Measurements from ENCODE around the gene YPEL3. TPM values are rescaled to one million over a fixed set of nuclear protein-coding genes. Genes with fewer than 3 reads are reported as not detected.
"Not testable (repeated sequence)": the region's sequence is repeated elsewhere in the genome, so short reads cannot be mapped to it uniquely, and the experiment has no call there.

YPEL3 gene
- total RNA-seq, 3 donors from 2014 or later: 106 to 143 (median 114) TPM

GRCh38 chr16:30132591-30132990 lies 36.6 kb upstream of the YPEL3 start:
- Histone ChIP-seq H3K4me3 (no peak overlapping the region), H3K27me3 (no peaks in the 10 kb centered on the region), H3K4me1 (no peaks in the 10 kb centered on the region), H3K36me3 (no peaks in the 10 kb centered on the region), H3K9me3 (no peaks in the 10 kb centered on the region), H3K27ac (no peak overlapping the region)
- TF ChIP-seq CTCF (IDR thresholded peaks at IDR 0.05): no peak
- no peak for TF ChIP-seq POLR2AphosphoS5 (IDR thresholded peaks at IDR 0.05)
- intact Hi-C loops (cut with DNase I; ENCODE audit: low total_unique reads): no loop called here
- no peak for DNase-seq (ENCODE audit: low spot score in 2 of 2)

- DNase-seq (ENCODE audit: low spot score in 2 of 2): no peak
- H3K36me3 ChIP-seq: no peaks in the 10 kb centered on the region
- no peak for TF ChIP-seq POLR2AphosphoS5 (IDR thresholded peaks at IDR 0.05)
- no peak for TF ChIP-seq CTCF (IDR thresholded peaks at IDR 0.05)
- TF ChIP-seq POLR2A (IDR thresholded peaks at IDR 0.05): no peak
- H3K27ac ChIP-seq: no peak overlapping the region
- H3K9me3 ChIP-seq: no peaks in the 10 kb centered on the region
- H3K4me3 ChIP-seq: no peak overlapping the region
- no peaks in the 10 kb centered on the region for H3K4me1 ChIP-seq
- H3K27me3 ChIP-seq: no peaks in the 10 kb centered on the region
- intact Hi-C loops (cut with DNase I; ENCODE audit: low total_unique reads): no loop called here
Measured at GRCh38 chr16:30131869-30132475, 36.0 kb upstream of the YPEL3 start.

- intact Hi-C loops (cut with DNase I; ENCODE audit: low total_unique reads): no loop called here
- Histone ChIP-seq H3K4me3 (no peak overlapping the region), H3K27ac (no peak overlapping the region), H3K4me1 (no peaks in the 10 kb centered on the region), H3K36me3 (no peaks in the 10 kb centered on the region), H3K27me3 (no peaks in the 10 kb centered on the region), H3K9me3 (no peaks in the 10 kb centered on the region)
- TF ChIP-seq POLR2A (IDR thresholded peaks at IDR 0.05): no peak
- no peak for TF ChIP-seq POLR2AphosphoS5 (IDR thresholded peaks at IDR 0.05)
- no peak for TF ChIP-seq CTCF (IDR thresholded peaks at IDR 0.05)
- no peak for DNase-seq (ENCODE audit: low spot score in 2 of 2)
Measured at GRCh38 chr16:30127993-30128392, 32.0 kb upstream of the YPEL3 start.

GRCh38 chr16:30125690-30126089 lies 29.7 kb upstream of the YPEL3 start:
- H3K4me3 ChIP-seq; intact Hi-C loops (cut with DNase I; ENCODE audit: low total_unique reads); H3K27me3 ChIP-seq; H3K36me3 ChIP-seq; H3K27ac ChIP-seq; H3K9me3 ChIP-seq; DNase-seq (ENCODE audit: low spot score in 2 of 2); H3K4me1 ChIP-seq: not testable (repeated sequence)

GRCh38 chr16:30124985-30125379 lies 29.0 kb upstream of the YPEL3 start:
- intact Hi-C loops (cut with DNase I; ENCODE audit: low total_unique reads): no loop called here
- TF ChIP-seq CTCF (IDR thresholded peaks at IDR 0.05): no peak
- no peak for TF ChIP-seq POLR2AphosphoS5 (IDR thresholded peaks at IDR 0.05)
- TF ChIP-seq POLR2A (IDR thresholded peaks at IDR 0.05): no peak
- no peaks in the 10 kb centered on the region for H3K27me3 ChIP-seq

More at GRCh38 chr16:30124985-30125379, 29.0 kb upstream of the YPEL3 start:
- H3K27ac ChIP-seq: peak overlapping the region; percentile 93 to 96
- H3K4me3 ChIP-seq: no peak overlapping the region
- no peaks in the 10 kb centered on the region for H3K9me3 ChIP-seq
- DNase-seq (ENCODE audit: low spot score in 2 of 2): no peak
- H3K36me3 ChIP-seq: no peaks in the 10 kb centered on the region
- no peaks in the 10 kb centered on the region for H3K4me1 ChIP-seq
